GM18502 (cell line): ENCODE data around the gene KDM4C.

ENCODE experiments used
- ATAC-seq: cut with Tn5 transposase; IDR thresholded peaks from one replicate; pipeline ENCODE4 v1.9.1; 2021; ENCODE audit warnings: mild to moderate bottlenecking; ENCODE audit not compliant: unreplicated experiment, poor library complexity

Gene KDM4C

GRCh38 chr9:7223981-7224380 is 466.2 kb downstream of the KDM4C start:
- no peak for ATAC-seq
